Suprapubic skin (tissue), 4 donors: ENCODE data around the gene ZNF22.

ENCODE experiments used
- CTCF ChIP-seq, 2 donors: fragments of 200-600 bp in 1 of 2; fragments of 450-650 bp in 1 of 2; sonication (generic) in 1 of 2; IDR thresholded peaks; one replicate each; pipeline ENCODE4 v1.5.1; 2016 to 2019; ENCODE audit warnings: antibody characterized with exemption in 2 of 2, mild to moderate bottlenecking in 1 of 2, moderate library complexity in 1 of 2
- EP300 ChIP-seq: sonication (generic); formaldehyde crosslinking; IDR thresholded peaks from one replicate; pipeline ENCODE4 v1.6.1; 2017; ENCODE audit warnings: antibody characterized with exemption
- POLR2A ChIP-seq, 2 donors: fragments of 450-650 bp; IDR thresholded peaks; one replicate each; pipeline ENCODE4 v1.6.1; 2017; ENCODE audit warnings: antibody characterized with exemption in 2 of 2, mild to moderate bottlenecking in 2 of 2, moderate library complexity in 2 of 2
- POLR2AphosphoS5 ChIP-seq, 3 donors: sonication (generic); formaldehyde crosslinking; IDR thresholded peaks; one replicate each; pipeline ENCODE4 v1.6.1; 2017; ENCODE audit warnings: antibody characterized with exemption in 3 of 3

GRCh38 chr10:44960088-44960460 lies 40.6 kb upstream of the ZNF22 start:
- TF ChIP-seq CTCF (IDR thresholded peaks at IDR 0.05) (no peak), POLR2A (IDR thresholded peaks at IDR 0.05) (no peak), EP300 (no peak), POLR2AphosphoS5 (IDR thresholded peaks at IDR 0.05) (no peak)
